ENCODE data around the gene PHF24. TPM values are rescaled to one million over a fixed set of nuclear protein-coding genes. Genes with fewer than 3 reads are reported as not detected.

Gene PHF24
- total and polyA plus RNA-seq, 2 of the 13 experiments (the other 11 are each of a cell fraction or from before 2014, with no cell fraction given), result 0.05 TPM; not detected in 1

GRCh38 chr9:34989003-34989945 lies 31.2 kb downstream of the PHF24 start, which contains the start of gene DNAJB5 (continued):
- peak; percentile 28; the same call in 1 of the 2 replicates for TF ChIP-seq DRAP1 (CRISPR knock-in tag; IDR thresholded peaks at IDR 0.05)
- TF ChIP-seq TEAD2 (CRISPR knock-in tag; IDR thresholded peaks at IDR 0.05), result 0 out of 2 replicates have a peak, but pooled peaks have one; percentile 53
- TF ChIP-seq YEATS2 (CRISPR knock-in tag; IDR thresholded peaks at IDR 0.05; ENCODE audit: borderline replicate concordance), result peak; percentile 28; the same call in 1 of the 2 replicates
- no peak for TF ChIP-seq HOXA9 (CRISPR knock-in tag; IDR thresholded peaks at IDR 0.05; ENCODE audit: borderline replicate concordance)
- TF ChIP-seq ZBTB7B (CRISPR knock-in tag; IDR thresholded peaks at IDR 0.05), result no peak
- TF ChIP-seq ZGPAT (CRISPR knock-in tag; IDR thresholded peaks at IDR 0.05), result peak; percentile 36; the same call in 1 of the 2 replicates
- peak; percentile 85 for TF ChIP-seq HMGXB3 (CRISPR knock-in tag; IDR thresholded peaks at IDR 0.05; ENCODE audit: borderline replicate concordance)
- peak; percentile 95 for TF ChIP-seq NFYC (CRISPR knock-in tag; IDR thresholded peaks at IDR 0.05)
- TF ChIP-seq ZMAT5 (CRISPR knock-in tag; IDR thresholded peaks at IDR 0.05; ENCODE audit: borderline replicate concordance, low read depth), result no peak
- TF ChIP-seq HNRNPH1 (optimal IDR thresholded peaks at IDR 0.05; ENCODE audit: low read depth, low read length), result no peak
- peak; percentile 39; the same call in 1 of the 2 replicates for TF ChIP-seq POLR2AphosphoS5 (IDR thresholded peaks at IDR 0.05; ENCODE audit: low read depth, low read length)
- 0 out of 2 replicates have a peak, but pooled peaks have one; percentile 29 for TF ChIP-seq ZFP37 (CRISPR knock-in tag; IDR thresholded peaks at IDR 0.05; ENCODE audit: borderline replicate concordance)
- no peak for TF ChIP-seq PHF5A (CRISPR knock-in tag; IDR thresholded peaks at IDR 0.05; ENCODE audit: low read depth, unreplicated experiment)
- no peak for TF ChIP-seq MZF1 (CRISPR knock-in tag; IDR thresholded peaks at IDR 0.05; ENCODE audit: borderline replicate concordance)
- TF ChIP-seq MBD4 (IDR thresholded peaks at IDR 0.05; ENCODE audit: borderline replicate concordance, low read length), result no peak
- TF ChIP-seq SMAD1 (CRISPR knock-in tag; IDR thresholded peaks at IDR 0.05; ENCODE audit: borderline replicate concordance, low read depth), result peak; percentile 39; the same call in 1 of the 2 replicates
- TF ChIP-seq SKIL (CRISPR knock-in tag; IDR thresholded peaks at IDR 0.05; ENCODE audit: borderline replicate concordance), result no peak
- TF ChIP-seq ELF1 (CRISPR knock-in tag; IDR thresholded peaks at IDR 0.05), result no peak
- TF ChIP-seq BORCS8-MEF2B (CRISPR knock-in tag; IDR thresholded peaks at IDR 0.05), result peak; percentile 57
